GM21529 (cell line): ENCODE measurements around the gene S100A2.
A peak's percentile ranks its signal among the peaks of the same experiment; 100 is the strongest.
"Not testable (repeated sequence)": the region's sequence is repeated elsewhere in the genome, so short reads cannot be mapped to it uniquely, and the experiment has no call there.

Source experiments
- ATAC-seq: cut with Tn5 transposase; IDR thresholded peaks from one replicate; pipeline ENCODE4 v1.9.1; 2021; ENCODE audit not compliant: unreplicated experiment

S100A2 gene

DNA sequence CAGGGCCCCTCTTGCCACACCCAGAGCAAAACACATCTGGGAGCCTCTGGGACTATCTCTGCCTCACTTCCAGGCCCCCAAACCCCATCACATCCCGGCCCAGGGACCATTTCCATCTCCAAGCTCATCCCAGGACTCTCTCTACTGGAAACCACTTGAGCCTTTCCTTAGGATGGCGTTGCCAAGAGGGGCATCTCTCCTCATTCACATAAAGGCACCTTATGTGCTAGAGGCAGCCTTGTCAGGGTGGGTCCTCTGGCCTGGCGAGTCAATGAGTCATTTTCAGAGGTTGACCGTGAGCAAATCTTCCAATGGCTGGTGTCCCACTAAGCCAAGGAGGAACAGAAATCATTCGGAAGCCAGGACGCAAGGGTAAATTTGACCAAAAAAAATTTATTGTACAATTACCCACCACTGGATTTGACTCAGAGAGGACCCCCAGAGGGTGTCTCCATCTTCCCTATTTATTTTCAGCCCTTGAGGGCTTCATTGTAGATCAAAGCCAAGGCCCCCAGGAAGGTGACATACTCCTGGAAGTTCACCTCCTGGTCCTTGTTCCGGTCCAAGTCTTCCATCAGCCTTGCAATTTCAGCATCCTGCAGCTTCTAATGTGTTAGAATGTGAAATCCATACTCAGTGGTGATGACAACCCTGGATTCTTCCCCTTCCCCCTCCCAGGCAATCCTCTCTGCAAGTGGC lies 31.3 kb downstream of the S100A2 start:
- ATAC-seq: no peak

DNA sequence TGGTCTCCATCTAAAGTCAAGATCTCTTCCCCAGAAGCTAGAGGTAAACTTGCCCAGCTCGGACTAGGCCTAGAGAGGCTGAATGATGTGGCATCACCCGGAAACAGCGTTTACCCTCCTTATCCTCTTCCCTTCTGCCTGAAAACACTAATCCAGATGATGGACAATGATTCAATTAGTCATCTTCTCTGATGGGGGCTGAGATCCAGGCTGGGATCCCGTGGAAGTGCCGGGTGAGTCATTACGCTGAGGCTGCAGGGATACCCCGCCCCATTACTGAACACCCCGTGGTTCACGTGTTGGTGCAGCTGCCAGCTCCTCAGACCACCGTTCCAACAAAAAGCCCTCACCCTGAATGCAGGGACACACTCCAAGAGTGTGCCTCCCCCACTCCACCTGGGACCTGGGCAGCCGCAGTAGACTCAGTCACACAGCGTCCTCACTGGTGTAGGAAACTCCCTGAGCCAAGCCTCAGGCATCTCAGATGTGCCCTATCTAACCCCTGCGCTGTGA lies 31.9 kb downstream of the S100A2 start:
- no peak for ATAC-seq

DNA sequence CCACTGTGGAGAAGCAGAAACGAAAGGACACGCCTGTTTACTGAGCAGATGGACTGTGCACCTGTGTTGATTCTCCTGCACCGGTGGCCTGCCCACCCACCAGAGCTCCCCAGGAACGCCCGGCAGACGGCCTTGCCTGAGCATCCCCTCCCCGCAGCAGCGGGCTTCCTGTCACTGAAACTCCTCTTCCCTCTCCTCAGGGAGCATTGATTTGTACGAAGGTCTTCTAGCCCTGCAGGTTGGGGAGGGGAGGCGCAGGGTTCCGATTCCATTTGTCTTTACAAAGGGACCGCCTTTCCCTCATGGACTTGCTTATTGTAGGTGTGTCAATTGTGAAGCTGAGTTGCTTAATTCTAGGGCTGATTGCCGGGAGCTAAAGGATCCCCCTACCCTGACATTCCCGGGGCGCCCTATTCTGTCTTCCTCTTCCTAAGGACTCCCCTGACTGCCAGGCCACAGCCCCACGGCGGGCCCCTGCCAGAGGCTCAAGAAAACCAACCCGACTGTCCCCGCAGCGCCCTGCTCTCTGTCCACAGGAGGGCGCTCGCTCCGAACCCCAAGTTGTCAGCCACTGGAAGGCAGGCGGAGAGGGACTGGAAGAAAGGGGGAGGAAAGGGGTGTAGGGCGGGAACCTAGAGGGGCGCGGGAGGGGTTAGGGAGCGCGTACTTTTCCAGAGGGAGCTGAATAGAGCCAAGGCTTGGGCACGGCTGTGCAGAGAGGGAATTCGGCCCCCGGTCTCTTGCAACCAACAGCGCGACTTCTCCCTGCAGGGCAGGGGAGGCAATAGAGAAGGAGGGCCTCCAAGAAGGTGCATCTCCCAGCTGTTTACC lies 32.7 kb downstream of the S100A2 start:
- peak; percentile 47 for ATAC-seq

DNA sequence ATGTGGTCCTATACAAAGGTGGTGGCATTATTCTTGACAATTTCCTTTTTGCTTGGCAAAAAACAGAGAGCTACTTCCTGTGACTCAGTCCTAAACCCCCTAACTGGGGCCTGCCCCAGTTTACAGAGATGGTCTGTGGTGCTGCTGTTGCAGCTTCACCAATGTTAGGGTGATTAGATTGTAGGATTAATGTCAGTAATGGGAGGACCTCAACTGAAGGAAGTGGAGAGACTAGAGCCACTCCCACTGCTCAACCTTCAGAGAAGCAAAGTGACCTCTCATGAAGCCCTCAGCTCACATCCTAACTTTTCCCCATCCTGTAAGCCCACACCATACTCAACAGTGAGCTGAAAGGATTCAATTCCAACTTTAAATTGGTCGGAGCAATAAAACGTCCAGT lies 33.5 kb downstream of the S100A2 start:
- ATAC-seq: no peak

DNA sequence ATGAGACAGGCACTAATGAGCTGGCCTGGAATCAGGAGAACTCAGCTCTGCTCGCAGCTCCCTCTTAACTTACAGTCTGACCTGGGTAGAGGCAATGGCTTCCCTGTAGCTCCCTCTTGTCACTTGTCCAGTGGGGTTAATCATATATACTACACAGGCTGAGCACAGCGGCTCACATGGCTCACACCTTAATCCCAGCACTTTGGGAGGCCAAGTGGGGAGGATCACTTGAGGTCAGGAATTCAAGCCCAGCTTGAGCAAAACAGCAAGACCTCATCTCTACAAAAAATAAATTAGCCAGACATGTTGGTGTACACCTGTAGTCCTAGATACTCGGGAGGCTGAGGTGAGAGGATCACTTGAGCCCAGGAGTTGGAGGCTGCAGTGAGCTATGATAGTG lies 34.0 kb downstream of the S100A2 start:
- no peak for ATAC-seq

DNA sequence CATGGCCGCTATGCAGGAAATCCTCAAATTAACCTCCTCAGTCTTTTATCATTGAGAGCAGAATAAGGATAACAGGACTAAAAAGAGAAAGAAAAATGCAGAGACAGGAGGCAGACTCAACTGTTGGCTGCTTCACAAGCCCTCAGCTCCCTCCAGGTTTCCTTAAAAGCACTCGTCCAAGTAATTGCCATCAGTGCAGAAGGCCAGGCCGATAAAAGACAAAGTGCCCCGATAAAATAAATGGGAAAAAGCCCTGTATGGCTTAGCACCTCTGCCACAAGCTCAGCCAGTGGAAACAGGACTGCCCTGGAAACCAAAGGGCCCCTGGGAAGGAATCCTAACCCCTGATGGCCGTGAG lies 38.0 kb downstream of the S100A2 start:
- no peak for ATAC-seq

DNA sequence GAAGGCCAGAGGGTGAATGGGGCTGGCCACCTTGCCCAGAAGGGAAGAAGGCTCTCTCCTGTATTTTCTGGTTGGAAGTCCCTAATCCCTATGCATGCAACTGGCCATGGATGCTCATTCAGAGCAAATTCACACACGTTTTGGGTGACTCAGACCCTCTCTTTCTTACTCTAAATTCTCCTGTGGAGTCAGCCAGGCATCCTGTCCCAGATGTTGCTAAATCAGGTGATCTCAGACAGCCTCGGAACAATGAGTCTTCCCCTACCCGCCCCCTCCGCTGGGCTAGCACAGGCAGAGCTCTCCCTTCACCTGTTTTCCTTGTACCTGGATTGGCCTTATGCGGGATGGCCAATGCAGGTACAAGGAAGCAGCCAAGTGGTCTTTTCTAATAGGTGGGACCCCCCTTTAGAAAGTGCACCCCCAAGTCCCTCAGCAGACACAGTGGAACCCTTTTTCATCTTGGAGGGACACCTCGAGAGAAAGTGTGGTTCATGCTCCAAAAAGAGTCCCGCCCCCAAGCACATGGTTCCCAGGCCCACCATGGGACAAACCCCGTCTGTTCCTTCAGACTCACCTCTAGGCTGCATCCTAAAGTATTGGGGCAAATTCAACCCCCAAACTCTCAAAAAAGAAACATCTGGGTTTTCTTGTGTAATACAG lies 38.5 kb downstream of the S100A2 start:
- ATAC-seq: no peak

DNA sequence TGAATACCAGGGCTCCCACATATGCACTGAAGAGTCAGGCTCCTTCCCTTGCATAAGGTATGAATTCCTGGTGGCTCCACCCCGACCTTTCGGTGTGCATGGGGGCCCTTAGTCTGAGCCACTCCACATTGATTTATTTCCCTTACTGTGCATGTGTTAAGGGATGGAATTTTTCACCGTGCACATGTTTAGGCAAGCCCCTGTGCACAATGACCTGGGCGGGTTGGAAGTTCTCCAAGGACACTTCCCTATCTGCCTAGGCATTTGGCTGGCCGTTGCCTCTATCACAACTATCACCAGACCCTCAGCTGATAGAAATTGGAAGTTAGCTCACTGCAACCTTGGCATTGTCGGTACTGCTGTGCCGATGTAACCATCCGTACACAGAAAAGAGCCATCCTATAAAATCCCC lies 39.5 kb downstream of the S100A2 start:
- no peak for ATAC-seq

DNA sequence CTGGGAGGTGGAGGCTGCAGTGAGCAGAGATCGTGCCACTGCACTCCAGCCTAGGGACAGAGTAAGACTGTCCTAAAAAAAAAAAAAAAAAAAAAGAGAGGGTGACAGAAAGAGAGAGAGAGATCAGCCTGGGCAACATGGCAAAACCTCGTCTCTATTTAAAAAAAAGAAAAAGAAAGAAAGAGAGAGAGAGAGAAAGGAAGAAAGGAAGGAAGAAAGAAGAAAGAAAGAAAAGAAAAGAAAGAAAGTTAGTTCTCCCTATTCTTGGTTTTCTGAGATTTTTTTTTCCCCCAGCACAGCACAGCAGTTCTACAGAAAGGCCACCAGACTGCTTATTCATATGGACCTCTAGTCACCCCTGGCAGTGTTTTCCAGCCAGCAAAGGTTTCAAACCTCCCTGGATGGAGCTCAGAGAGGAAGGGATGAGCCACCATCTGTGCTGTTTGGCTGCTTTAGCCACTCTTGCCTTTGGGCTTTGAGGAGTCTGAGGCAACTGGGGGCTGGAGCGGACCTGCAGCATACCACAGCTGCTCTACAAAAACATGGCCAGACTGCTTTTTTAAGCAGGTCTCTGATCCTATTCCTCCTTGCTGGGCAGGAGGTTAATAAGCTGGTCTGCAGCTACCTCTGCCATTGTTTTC lies 40.4 kb downstream of the S100A2 start:
- no peak for ATAC-seq

DNA sequence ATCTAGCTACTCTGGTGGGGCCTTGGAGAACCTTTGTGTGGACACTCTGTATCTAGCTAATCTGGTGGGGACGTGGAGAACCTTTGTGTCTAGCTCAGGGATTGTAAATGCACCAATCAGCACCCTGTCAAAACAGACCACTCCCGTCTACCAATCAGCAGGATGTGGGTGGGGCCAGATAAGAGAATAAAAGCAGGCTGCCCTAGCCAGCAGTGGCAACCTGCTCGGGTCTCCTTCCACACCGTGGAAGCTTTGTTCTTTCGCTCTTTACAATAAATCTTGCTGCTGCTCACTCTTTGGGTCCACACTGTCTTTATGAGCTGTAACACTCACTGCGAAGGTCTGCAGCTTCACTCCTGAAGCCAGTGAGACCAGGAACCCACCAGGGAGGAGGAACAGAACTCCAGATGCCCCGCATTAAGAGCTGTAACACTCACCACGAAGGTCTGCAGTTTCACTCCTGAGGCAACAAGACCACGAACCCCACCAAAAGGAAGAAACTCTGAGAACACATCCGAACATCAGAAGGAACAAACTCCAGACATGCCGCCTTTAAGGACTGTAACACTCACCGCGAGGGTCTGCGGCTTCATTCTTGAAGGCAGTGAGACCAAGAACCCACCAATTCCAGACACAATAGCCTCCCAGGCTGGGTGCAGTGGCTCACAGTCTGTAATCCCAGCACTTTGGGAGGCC lies 43.1 kb downstream of the S100A2 start:
- ATAC-seq: not testable (repeated sequence)

DNA sequence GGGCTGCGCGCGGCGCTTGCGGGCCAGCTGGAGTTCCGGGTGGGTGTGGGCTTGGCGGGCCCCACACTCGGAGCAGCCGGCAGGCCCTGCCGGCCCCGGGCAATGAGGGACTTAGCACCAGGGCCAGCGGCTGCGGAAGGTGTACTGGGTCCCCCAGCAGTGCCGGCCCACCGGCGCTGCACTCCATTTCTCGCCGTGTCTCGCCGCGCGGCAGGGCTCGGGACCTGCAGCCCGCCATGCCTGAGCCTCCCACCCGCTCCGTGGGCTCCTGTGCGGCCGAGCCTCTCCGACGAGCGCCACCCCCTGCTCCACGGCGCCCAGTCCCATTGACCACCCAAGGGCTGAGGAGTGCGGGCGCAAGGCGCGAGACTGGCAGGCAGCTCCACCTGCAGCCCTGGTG lies 43.8 kb downstream of the S100A2 start:
- ATAC-seq: not testable (repeated sequence)

DNA sequence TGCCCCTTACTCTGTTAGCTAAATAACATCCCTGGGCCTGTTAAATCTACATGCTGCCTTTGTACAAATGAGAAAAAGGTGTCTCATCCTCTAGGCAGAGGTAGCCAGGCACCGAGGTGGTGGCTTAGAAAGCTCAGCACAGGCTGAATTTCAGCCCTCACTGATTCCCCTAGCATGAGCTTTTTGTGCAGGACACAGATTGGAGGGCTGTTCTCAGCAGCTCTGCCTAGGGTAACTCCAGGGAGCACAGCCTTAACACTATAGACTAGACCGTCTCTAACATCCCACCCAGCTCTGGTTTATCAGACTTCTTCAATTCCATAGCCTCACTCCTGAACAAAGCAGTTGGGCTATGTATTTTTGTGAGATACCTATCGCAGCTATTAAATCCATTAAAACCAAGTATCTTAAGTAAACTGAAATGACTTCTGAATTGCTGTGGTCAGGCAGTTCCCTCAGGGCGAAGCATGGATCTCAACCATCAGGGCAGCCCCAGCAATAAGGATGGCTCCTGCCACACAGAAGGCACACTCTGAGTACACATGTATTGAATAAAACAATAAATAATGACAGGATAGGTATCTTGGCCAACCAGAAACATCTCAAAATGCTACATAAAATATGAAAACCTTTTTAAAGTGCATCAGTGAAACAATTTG lies 44.7 kb downstream of the S100A2 start:
- ATAC-seq: no peak

DNA sequence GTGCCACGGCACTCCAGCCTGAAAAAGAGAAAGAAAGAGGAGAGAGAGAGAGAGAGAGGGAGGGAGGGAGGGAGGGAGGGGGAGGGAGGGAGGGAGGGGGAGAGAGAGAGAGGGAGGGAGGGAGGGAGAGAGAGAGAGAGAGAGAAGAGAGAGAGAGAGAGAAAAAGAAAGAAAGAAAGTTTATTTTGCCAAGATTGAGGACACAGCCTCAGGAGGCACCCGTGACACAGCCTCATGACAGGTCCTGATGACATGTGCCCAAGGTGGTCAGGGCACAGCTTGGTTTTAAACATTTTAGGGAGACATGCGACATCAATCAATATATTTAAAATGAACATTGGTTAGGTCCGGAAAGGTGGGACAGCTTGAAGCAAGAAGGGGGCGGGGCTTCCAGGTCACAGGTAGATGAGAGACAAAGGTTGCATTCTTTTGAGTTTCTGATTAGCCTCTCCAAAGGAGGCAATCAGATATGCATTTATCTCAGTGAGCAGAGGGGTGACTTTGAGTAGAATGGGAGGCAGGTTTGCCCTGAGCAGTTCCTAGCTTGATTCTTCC lies 45.4 kb downstream of the S100A2 start:
- ATAC-seq: not testable (repeated sequence)

DNA sequence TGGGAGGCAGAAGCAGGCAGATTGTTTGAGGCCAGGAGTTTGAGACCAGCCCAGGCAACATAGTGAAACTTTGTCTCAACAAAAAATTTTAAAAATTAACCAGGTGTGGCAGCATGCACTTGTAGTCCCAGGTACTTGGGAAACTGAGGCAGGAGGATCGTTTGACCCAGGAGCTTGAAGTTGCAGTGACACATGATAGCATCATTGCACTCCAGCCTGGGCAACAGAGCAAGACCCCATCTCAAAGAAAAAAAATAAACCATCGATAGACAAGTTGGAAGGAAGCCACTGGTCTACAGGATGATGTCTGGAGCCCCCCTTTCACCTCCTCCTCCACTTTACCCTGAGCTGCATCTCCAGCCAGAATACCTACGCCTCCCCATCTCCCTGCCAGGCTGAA lies 46.4 kb downstream of the S100A2 start:
- ATAC-seq: no peak

DNA sequence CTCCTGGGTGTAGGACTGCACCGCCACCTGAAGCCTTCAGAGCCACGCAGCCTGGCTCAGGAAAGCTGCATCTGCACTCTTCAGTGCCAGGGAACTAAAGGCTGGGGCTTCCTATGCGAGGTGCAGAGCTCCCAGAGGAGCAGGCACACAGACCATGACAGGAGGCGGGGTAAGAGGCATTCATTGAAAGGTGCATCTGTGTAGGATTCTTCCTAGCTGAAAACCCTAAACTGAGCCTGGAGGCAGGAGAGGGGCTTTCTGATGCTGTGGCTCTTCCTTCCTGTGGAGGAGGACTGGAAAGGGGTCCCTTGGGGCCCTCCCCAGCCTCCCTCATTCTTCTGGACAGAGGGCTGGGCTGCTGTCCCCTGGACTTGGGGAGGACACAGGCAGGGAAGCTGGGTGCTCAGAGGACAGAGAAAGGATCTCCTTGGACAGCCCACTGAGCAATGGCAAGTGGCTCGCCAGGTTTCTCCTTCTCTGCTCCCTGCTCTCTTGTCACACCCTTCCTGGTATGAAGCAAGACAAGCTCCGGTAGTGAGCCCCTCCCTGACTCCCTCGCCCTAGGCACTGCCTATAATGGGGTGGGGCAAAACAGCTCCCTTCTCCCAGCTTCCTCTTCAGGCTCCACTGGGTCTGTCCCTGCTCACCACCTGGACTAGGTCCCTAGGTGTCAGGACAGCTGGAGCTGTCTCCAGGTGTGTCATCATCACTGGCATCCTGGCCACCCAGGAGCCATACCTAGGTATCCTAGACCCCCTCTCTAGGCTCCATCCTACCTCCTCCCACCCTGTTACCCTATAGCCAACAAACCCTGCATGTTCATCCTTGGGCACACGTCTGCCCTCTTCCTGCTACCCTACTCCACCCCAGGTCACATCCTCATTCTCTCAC lies 49.9 kb downstream of the S100A2 start:
- ATAC-seq: no peak

DNA sequence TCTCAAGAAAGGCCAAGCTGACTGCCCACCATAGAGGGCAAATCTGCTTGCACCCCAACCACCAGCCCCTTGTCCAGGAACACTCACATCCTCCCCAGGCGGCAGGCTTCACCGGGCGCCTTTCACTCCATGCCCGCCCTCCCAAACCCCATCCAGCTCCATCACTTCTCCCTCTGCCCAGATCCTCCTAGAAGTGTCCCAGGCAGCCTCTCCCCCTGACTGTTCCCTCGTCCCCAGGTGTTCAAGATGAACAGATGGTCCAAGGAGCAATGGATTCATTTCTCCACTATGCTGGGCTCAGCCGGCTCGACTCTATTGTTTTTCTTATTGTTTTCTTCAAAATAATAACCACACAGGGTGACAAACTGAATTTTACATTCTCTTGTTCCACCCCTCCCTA lies 52.0 kb downstream of the S100A2 start:
- no peak for ATAC-seq

DNA sequence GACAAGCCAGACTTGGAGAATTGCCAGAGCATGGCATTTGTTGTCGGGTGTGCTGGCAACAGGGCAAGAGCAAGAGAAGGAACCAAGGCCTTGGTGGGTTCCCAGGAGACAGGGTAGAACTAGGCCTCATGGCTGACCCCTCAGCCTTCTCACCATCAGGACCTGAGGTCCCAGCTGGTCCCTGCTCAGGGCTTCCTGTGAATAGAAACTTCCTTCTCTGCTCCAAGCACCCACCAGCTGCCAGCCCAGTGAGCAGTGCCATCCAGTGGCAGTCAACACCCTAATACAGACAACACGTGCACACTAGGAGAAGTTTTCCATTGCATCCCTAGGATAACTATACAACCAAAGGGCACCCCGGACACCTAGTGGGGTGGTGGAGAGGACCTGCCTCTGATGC lies 52.6 kb downstream of the S100A2 start:
- no peak for ATAC-seq
